Aorta (tissue), 5 donors: Measurements from ENCODE around the gene SSTR4. TPM values are rescaled to one million over a fixed set of nuclear protein-coding genes. Genes with fewer than 3 reads are reported as not detected.

Source experiments
- ATAC-seq: fragments of 200-7000 bp; cut with Tn5 transposase; one replicate; pipeline ENCODE4 v1.9.1; 2022; ENCODE audit warnings: moderate library complexity; ENCODE audit not compliant: low FRiP score
- DNase-seq, 2 donors: peaks; one replicate each; pipeline ENCODE4 v3.0.0-alpha.2; 2020
- H3K27ac ChIP-seq, 2 donors: one replicate each; pipeline ENCODE4 v1.5.1; 2013; ENCODE audit warnings: low read length in 2 of 2, mild to moderate bottlenecking in 2 of 2, moderate library complexity in 2 of 2, control low read depth in 1 of 2, inconsistent platforms in 1 of 2, low read depth in 1 of 2
- H3K27me3 ChIP-seq, 2 donors: one replicate each; pipeline ENCODE4 v1.6.1; 2013; ENCODE audit warnings: control low read depth in 1 of 2, low read length in 1 of 2, mild to moderate bottlenecking in 1 of 2, moderate library complexity in 1 of 2; ENCODE audit not compliant: insufficient read depth in 2 of 2, control insufficient read depth in 1 of 2
- H3K36me3 ChIP-seq, 2 donors: one replicate each; pipeline ENCODE4 v1.6.1; 2013; ENCODE audit warnings: control low read depth in 1 of 2, low read length in 1 of 2, mild to moderate bottlenecking in 1 of 2; ENCODE audit not compliant: insufficient read depth in 2 of 2, control insufficient read depth in 1 of 2
- H3K4me1 ChIP-seq, 2 donors: one replicate each; pipeline ENCODE4 v1.6.1; 2013; ENCODE audit warnings: low read length in 2 of 2, control low read depth in 1 of 2, mild to moderate bottlenecking in 1 of 2, moderate library complexity in 1 of 2; ENCODE audit not compliant: insufficient read depth in 2 of 2, control insufficient read depth in 1 of 2
- H3K4me3 ChIP-seq, 2 donors: one replicate each; pipeline ENCODE4 v1.5.1; 2013; ENCODE audit warnings: low read length in 2 of 2, control low read depth in 1 of 2, mild to moderate bottlenecking in 1 of 2
- H3K9me3 ChIP-seq: one replicate; pipeline ENCODE4 v1.6.1; 2013; ENCODE audit warnings: mild to moderate bottlenecking, low read length; ENCODE audit not compliant: control insufficient read depth
- WGBS, 2 donors: extraction: QIAGEN DNeasy Blood & Tissue Kit; methylation state at CpG; one replicate each; pipeline ENCODE4 v1.1.7; 2013; 5-methylcytosine and 5-hydroxymethylcytosine counted together
- intact Hi-C, 2 donors: fragments of 100-400 bp; cut with DNase I; formaldehyde crosslinking; loops; one replicate each; pipeline versions ENCODE4 v1.14.2 to v1.15.0; 2022
- polyA plus RNA-seq, 2 donors: library from polyadenylated mRNA; stranded (reverse); fragments of 200-250 nt; gene quantifications; one replicate each; pipeline ENCODE4 v1.2.3, GENCODE V29; 2013
- total RNA-seq, 2 donors: library from RNA; stranded (reverse); fragmentation: NEBNext Ultra II Directional; extraction: Animal tissue kit (Norgen Biotek cat#: 25700); gene quantifications; one replicate each; pipeline ENCODE4 v1.2.1, GENCODE V29; 2021
- donor health status: healthy with polysubstance abuse.
- donor health status: Bipolar disorder and iron deficiency.
- donor health status: DM: no; HTN: no; CAD: no.
- donor health status: DM: no; HTN: no; CAD: no.
- donor health status: DM: yes; HTN: yes; CAD: no.

Gene SSTR4
- total and polyA plus RNA-seq, 4 donors = not detected

- no peaks in the 10 kb centered on the region for H3K36me3 ChIP-seq
These were observed 28.1 kb downstream of the SSTR4 start for GRCh38 chr20:23063168-23063567.

GRCh38 chr20:23063581-23063980 is 28.5 kb downstream of the SSTR4 start:
- DNase-seq = no peak
- H3K27ac ChIP-seq = no peak overlapping the region

More at GRCh38 chr20:23063168-23063567, 28.1 kb downstream of the SSTR4 start:
- Histone ChIP-seq H3K4me3 (no peak overlapping the region), H3K4me1 (peaks cover 10 to 14% of the 10 kb centered on the region in 2 donors), H3K9me3 (no peaks in the 10 kb centered on the region), H3K27ac (peak overlapping the region in 1 of 2 donors; percentile 77), H3K27me3 (no peaks in the 10 kb centered on the region)
- DNase-seq (no peak), ATAC-seq (no peak)
- intact Hi-C loops = loop anchor here (2.0 to 5.0 kb wide), 3 partner anchors 84 to 301 kb away; no protein-coding TSS in a partner anchor
- 57 to 62% methylated on average over 3 of the region's 3 CpGs for WGBS, 2 donors

GRCh38 chr20:23065266-23066201 is 30.4 kb downstream of the SSTR4 start:
- WGBS, 2 donors = 89% methylated on average over 9 of the region's 9 CpGs
- Histone ChIP-seq H3K9me3 (no peaks in the 10 kb centered on the region), H3K27ac (no peak overlapping the region), H3K36me3 (no peaks in the 10 kb centered on the region), H3K4me3 (no peak overlapping the region), H3K4me1 (peaks cover 6 to 7% of the 10 kb centered on the region in 2 donors), H3K27me3 (no peaks in the 10 kb centered on the region)
- intact Hi-C loops = no loop called here
- ATAC-seq (no peak), DNase-seq (no peak)

More at GRCh38 chr20:23063581-23063980, 28.5 kb downstream of the SSTR4 start:
- WGBS, 2 donors = 81 to 89% methylated on average over 2 of the region's 2 CpGs
- intact Hi-C loops = loop anchor here (2.0 to 5.0 kb wide), 3 partner anchors 83 to 301 kb away; no protein-coding TSS in a partner anchor
- Histone ChIP-seq H3K9me3 (no peaks in the 10 kb centered on the region), H3K4me3 (no peak overlapping the region), H3K36me3 (no peaks in the 10 kb centered on the region), H3K4me1 (peaks cover 10 to 14% of the 10 kb centered on the region in 2 donors), H3K27me3 (no peaks in the 10 kb centered on the region)
- no peak for ATAC-seq

DNA sequence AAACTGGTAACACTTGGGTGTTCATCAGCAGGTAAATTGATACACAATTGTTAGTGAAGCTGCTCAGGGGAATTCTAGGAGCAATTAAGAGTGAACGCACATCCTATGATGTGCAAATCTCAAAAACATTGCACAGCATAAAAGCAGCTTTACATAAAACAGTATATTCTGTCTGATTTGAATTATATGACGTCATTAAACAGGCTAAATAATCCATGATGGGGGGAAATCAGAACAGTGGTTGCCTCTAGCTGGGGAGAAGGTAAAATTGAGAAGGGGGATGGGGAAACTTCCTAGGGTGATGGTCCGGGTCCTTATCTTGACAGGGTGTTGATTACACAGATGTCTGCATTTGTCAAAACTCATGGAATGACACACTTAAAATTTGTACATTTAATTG is 31.7 kb downstream of the SSTR4 start:
- H3K4me1 ChIP-seq = peaks cover 0 to 2% of the 10 kb centered on the region in 2 donors
- no peaks in the 10 kb centered on the region for H3K27me3 ChIP-seq
- no peaks in the 10 kb centered on the region for H3K9me3 ChIP-seq
- no peaks in the 10 kb centered on the region for H3K36me3 ChIP-seq
- 87 to 96% methylated on average over 3 of the region's 3 CpGs for WGBS, 2 donors
- ATAC-seq (no peak), DNase-seq (no peak)
- intact Hi-C loops = no loop called here
- H3K4me3 ChIP-seq = no peak overlapping the region
- H3K27ac ChIP-seq = no peak overlapping the region

DNA sequence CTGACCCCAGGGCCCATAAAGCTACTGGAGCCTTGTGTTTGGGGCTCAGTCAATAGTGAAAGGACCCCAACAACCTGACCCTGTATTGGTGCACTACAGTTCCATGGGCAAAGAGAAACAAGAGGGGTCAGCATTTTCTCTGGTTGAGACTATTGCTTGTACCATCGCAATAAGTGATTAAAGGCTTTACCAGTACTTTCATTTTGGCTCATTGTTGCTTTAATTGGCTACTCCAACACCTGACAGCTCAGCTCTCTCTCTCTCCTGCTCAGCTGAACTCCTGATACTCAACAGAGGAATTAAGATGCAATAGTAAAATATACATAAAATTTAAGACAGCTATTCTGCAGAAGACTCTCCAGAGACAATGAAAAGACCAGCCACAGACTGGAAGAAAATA is 33.2 kb downstream of the SSTR4 start:
- H3K27ac ChIP-seq = no peak overlapping the region
- no peak overlapping the region for H3K4me3 ChIP-seq
- no peaks in the 10 kb centered on the region for H3K9me3 ChIP-seq
- no peaks in the 10 kb centered on the region for H3K27me3 ChIP-seq
- intact Hi-C loops = no loop called here
- WGBS, 2 donors = 89 to 95% methylated on average over 1 of the region's 1 CpG
- no peak for DNase-seq
- no peaks in the 10 kb centered on the region for H3K36me3 ChIP-seq
- no peak for ATAC-seq
- H3K4me1 ChIP-seq = no peaks in the 10 kb centered on the region

DNA sequence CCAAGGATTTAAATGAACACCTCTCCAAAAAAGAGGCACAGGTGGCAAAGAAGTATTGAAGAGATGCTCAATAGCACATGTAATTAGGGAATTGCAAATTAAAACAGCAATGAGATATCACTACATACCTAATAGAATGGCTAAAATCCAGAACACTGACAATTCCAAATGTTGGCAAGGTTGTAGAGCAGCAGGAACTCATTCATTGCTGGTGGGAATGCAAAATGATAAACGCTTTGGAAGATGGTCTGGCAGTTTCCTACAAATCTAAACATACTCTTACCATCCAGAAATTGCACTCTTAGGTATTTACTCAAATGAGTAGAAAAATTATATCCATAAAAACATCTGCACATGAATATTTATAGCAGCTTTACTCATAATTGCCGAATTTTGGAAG is 34.0 kb downstream of the SSTR4 start:
- H3K36me3 ChIP-seq = no peaks in the 10 kb centered on the region
- H3K9me3 ChIP-seq = no peaks in the 10 kb centered on the region
- no peak overlapping the region for H3K4me3 ChIP-seq
- WGBS, 2 donors = 88 to 91% methylated on average over 2 of the region's 2 CpGs
- intact Hi-C loops = no loop called here
- H3K4me1 ChIP-seq = no peaks in the 10 kb centered on the region
- DNase-seq (no peak), ATAC-seq (no peak)
- H3K27me3 ChIP-seq = no peaks in the 10 kb centered on the region
- no peak overlapping the region for H3K27ac ChIP-seq

DNA sequence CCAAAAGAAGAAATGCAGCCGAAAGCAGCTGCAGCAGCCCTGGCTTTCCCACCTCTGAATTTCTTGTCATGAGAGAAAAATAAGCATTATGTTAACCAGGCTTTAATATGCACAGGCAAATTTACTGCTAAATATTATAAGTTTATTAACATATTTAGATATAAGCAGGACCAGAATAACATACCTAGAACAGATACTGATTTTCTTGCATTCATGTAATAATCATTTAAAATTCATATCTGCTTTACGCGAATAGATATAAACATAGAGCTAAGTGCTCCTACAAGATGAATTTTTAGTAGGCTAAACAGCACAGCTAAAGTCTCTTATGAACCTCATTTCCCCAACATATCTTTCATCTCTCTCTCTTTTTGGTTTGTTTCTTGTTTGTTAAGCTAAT is 36.3 kb downstream of the SSTR4 start:
- H3K4me3 ChIP-seq = no peak overlapping the region
- DNase-seq (no peak), ATAC-seq (no peak)
- no peaks in the 10 kb centered on the region for H3K36me3 ChIP-seq
- no peaks in the 10 kb centered on the region for H3K9me3 ChIP-seq
- 65 to 81% methylated on average over 3 of the region's 3 CpGs for WGBS, 2 donors
- intact Hi-C loops = no loop called here
- no peak overlapping the region for H3K27ac ChIP-seq
- H3K27me3 ChIP-seq = no peaks in the 10 kb centered on the region
- H3K4me1 ChIP-seq = no peaks in the 10 kb centered on the region

- H3K27ac ChIP-seq = no peak overlapping the region
- H3K27me3 ChIP-seq = no peaks in the 10 kb centered on the region
- H3K4me1 ChIP-seq = no peaks in the 10 kb centered on the region
- H3K9me3 ChIP-seq = no peaks in the 10 kb centered on the region
- H3K36me3 ChIP-seq = no peaks in the 10 kb centered on the region
- intact Hi-C loops = no loop called here
- ATAC-seq (no peak), DNase-seq (no peak)
- H3K4me3 ChIP-seq = no peak overlapping the region
- 82 to 90% methylated on average over 4 of the region's 4 CpGs for WGBS, 2 donors
These were observed 36.9 kb downstream of the SSTR4 start for GRCh38 chr20:23071996-23072395.
